Right lobe of liver (tissue), 6 donors: ENCODE results near the gene CLEC2L. TPM values are rescaled to one million over a fixed set of nuclear protein-coding genes. Genes with fewer than 3 reads are reported as not detected.

ENCODE experiments used
- ATAC-seq, 4 donors: fragments of 200-7000 bp; cut with Tn5 transposase; one replicate each; pipeline ENCODE4 v1.9.1; 2020; ENCODE audit warnings: mild to moderate bottlenecking in 4 of 4, moderate library complexity in 4 of 4
- DNase-seq, 3 donors: peaks; one replicate each; pipeline ENCODE4 v3.0.0-alpha.2; 2020
- H3K27ac ChIP-seq, 3 donors: fragments of 200-600 bp; one replicate each; pipeline ENCODE4 v1.8.0; 2022
- H3K27me3 ChIP-seq, 2 donors: fragments of 200-600 bp; one replicate each; pipeline ENCODE4 v1.8.0; 2022
- H3K36me3 ChIP-seq, 4 donors: fragments of 200-600 bp; sonication (generic) in 1 of 4; one replicate each; pipeline versions ENCODE4 v1.5.1 to v1.8.0; 2017 to 2022; ENCODE audit warnings: control low read depth in 1 of 4
- H3K4me1 ChIP-seq, 4 donors: fragments of 200-600 bp; sonication (generic) in 1 of 4; one replicate each; pipeline versions ENCODE4 v1.5.1 to v1.8.0; 2017 to 2022; ENCODE audit warnings: control low read depth in 1 of 4
- H3K4me3 ChIP-seq, 3 donors: fragments of 200-600 bp; one replicate each; pipeline ENCODE4 v1.8.0; 2022
- H3K9me3 ChIP-seq, 4 donors: fragments of 200-600 bp; sonication (generic) in 1 of 4; one replicate each; pipeline versions ENCODE4 v1.5.1 to v1.8.0; 2017 to 2022; ENCODE audit warnings: control low read depth in 1 of 4
- CTCF ChIP-seq, 4 donors: fragments of 200-600 bp in 3 of 4; fragments of 450-650 bp in 1 of 4; IDR thresholded peaks; one replicate each; pipeline versions ENCODE4 v1.5.1 to v1.8.0; 2016 to 2022; ENCODE audit warnings: antibody characterized with exemption in 4 of 4, mild to moderate bottlenecking in 2 of 4
- POLR2A ChIP-seq: fragments of 450-650 bp; IDR thresholded peaks from one replicate; pipeline ENCODE4 v1.6.1; 2017; ENCODE audit warnings: antibody characterized with exemption, mild to moderate bottlenecking
- WGBS: methylation state at CpG from one replicate; pipeline ENCODE4 v1.1.6; 2018; ENCODE audit warnings: low coverage, low lambda C conversion rate; ENCODE audit not compliant: insufficient coverage; ENCODE audit errors: missing lambda C conversion rate; 5-methylcytosine and 5-hydroxymethylcytosine counted together
- intact Hi-C, 2 donors: fragments of 100-400 bp; cut with DNase I; formaldehyde crosslinking; loops; one replicate each; pipeline versions ENCODE4 v1.11.2 to v1.14.1; 2022
- total RNA-seq, 6 experiments: library from RNA; depleted of rRNA in 2 of 6; stranded (reverse); fragments of >200 nt in 2 of 6; fragmentation: NEBNext Ultra II Directional in 3 of 6; extraction: Animal tissue kit (Norgen Biotek cat#: 25700) in 3 of 6; gene quantifications; one replicate each; pipeline versions ENCODE4 v1.1.0 to v1.2.4, GENCODE V29; 2016 to 2023
- donor health status: DM: no; HTN: yes; CAD: no.
- donor health status: DM: no; HTN: no; CAD: no.
- donor health status: DM: no; HTN: no; CAD: no.
- donor health status: DM: no; HTN: yes; CAD: no.
- donor health status: DM: no; HTN: yes; CAD: no.

Gene CLEC2L
- total RNA-seq, 6 experiments from 2014 or later = not detected

- Histone ChIP-seq H3K9me3 (no peaks in the 10 kb centered on the region), H3K27me3 (no peaks in the 10 kb centered on the region), H3K4me1 (no peaks in the 10 kb centered on the region), H3K36me3 (peaks cover 0 to 84% (median 38%) of the 10 kb centered on the region in 4 donors), H3K27ac (no peak overlapping the region), H3K4me3 (no peak overlapping the region)
- TF ChIP-seq POLR2A (no peak), CTCF (IDR thresholded peaks at IDR 0.05) (no peak)
- no CpG with 5 or more reads among the region's 3 CpGs for WGBS
- intact Hi-C loops = no loop called here
- DNase-seq (no peak), ATAC-seq (peak in 1 of 4 donors; percentile 11)
Measured at GRCh38 chr7:139580435-139580834, 57.0 kb downstream of the CLEC2L start.

GRCh38 chr7:139582130-139582650, 58.7 kb downstream of the CLEC2L start:
- no peaks in the 10 kb centered on the region for H3K9me3 ChIP-seq
- peaks cover 0 to 92% (median 44%) of the 10 kb centered on the region in 4 donors for H3K36me3 ChIP-seq
- ATAC-seq (no peak), DNase-seq (no peak)
- intact Hi-C loops = no loop called here
- 72% methylated on average over 4 of the region's 14 CpGs for WGBS
- no peak overlapping the region for H3K27ac ChIP-seq
- no peaks in the 10 kb centered on the region for H3K4me1 ChIP-seq
- H3K27me3 ChIP-seq = no peaks in the 10 kb centered on the region
- TF ChIP-seq CTCF (IDR thresholded peaks at IDR 0.05) (no peak), POLR2A (no peak)
- no peak overlapping the region for H3K4me3 ChIP-seq

GRCh38 chr7:139582671-139583155, 59.2 kb downstream of the CLEC2L start:
- no peak for TF ChIP-seq POLR2A
- TF ChIP-seq CTCF (IDR thresholded peaks at IDR 0.05) = no peak
- Histone ChIP-seq H3K4me1 (no peaks in the 10 kb centered on the region), H3K36me3 (peaks cover 0 to 88% (median 44%) of the 10 kb centered on the region in 4 donors), H3K27ac (no peak overlapping the region), H3K9me3 (no peaks in the 10 kb centered on the region), H3K27me3 (no peaks in the 10 kb centered on the region), H3K4me3 (no peak overlapping the region)
- intact Hi-C loops = no loop called here
- peak in 1 of 4 donors; percentile 32 for ATAC-seq
- WGBS = 44% methylated on average over 1 of the region's 14 CpGs
- no peak for DNase-seq

- no peak overlapping the region for H3K4me3 ChIP-seq
- no peak overlapping the region for H3K27ac ChIP-seq
- peaks cover 0 to 86% (median 44%) of the 10 kb centered on the region in 4 donors for H3K36me3 ChIP-seq
- TF ChIP-seq CTCF (IDR thresholded peaks at IDR 0.05) (no peak), POLR2A (no peak)
- intact Hi-C loops = no loop called here
- WGBS = 92% methylated on average over 8 of the region's 15 CpGs
- no peaks in the 10 kb centered on the region for H3K27me3 ChIP-seq
- H3K4me1 ChIP-seq = no peaks in the 10 kb centered on the region
- ATAC-seq = no peak
- no peaks in the 10 kb centered on the region for H3K9me3 ChIP-seq
- DNase-seq = no peak
Measured at GRCh38 chr7:139583826-139584553, 60.5 kb downstream of the CLEC2L start.
